SK-N-SH treated with all-trans-retinoic acid at 6 μM for 48 hours (cell line): ENCODE measurements around the gene ATP5F1A.

Experiments
- ATAC-seq: fragments of 200-7000 bp; cut with Tn5 transposase; 3 replicates; pipeline ENCODE4 v1.9.1; 2020; ENCODE audit warnings: mild to moderate bottlenecking, moderate library complexity
- ARNTL ChIP-seq: fragments of 450-650 bp; formaldehyde crosslinking; IDR thresholded peaks from 2 replicates; pipeline ENCODE4 v1.5.0; 2020; ENCODE audit warnings: low read depth, mild to moderate bottlenecking, moderate library complexity, borderline replicate concordance
- BACH2 ChIP-seq: fragments of 250-450 bp; sonication (Bioruptor Pico); IDR thresholded peaks from 2 replicates; pipeline ENCODE4 v1.9.0; 2021; ENCODE audit warnings: mild to moderate bottlenecking, borderline replicate concordance
- CSDC2 ChIP-seq: fragments of 250-450 bp; sonication (Bioruptor Pico); IDR thresholded peaks from 2 replicates; pipeline ENCODE4 v1.5.0; 2020; ENCODE audit warnings: mild to moderate bottlenecking, moderate library complexity
- CSRNP3 ChIP-seq: fragments of 250-450 bp; sonication (Bioruptor Pico); IDR thresholded peaks from 2 replicates; pipeline ENCODE4 v1.5.1; 2021; ENCODE audit warnings: mild to moderate bottlenecking, moderate library complexity
- GLIS3 ChIP-seq: fragments of 250-450 bp; sonication (Bioruptor Pico); IDR thresholded peaks from 2 replicates; pipeline ENCODE4 v1.5.0; 2020; ENCODE audit warnings: mild to moderate bottlenecking, moderate library complexity
- ISL1 ChIP-seq: fragments of 250-450 bp; sonication (Bioruptor Pico); IDR thresholded peaks from 2 replicates; pipeline ENCODE4 v2.1.2; 2022; ENCODE audit warnings: mild to moderate bottlenecking, moderate library complexity
- OSR1 ChIP-seq: fragments of 250-450 bp; sonication (Bioruptor Pico); IDR thresholded peaks from 2 replicates; pipeline ENCODE4 v1.8.0; 2022; ENCODE audit warnings: moderate library complexity, mild to moderate bottlenecking, inconsistent platforms
- POU6F1 ChIP-seq: fragments of 250-450 bp; sonication (Bioruptor Pico); IDR thresholded peaks from 2 replicates; pipeline ENCODE4 v1.8.0; 2021; ENCODE audit warnings: low read depth, mild to moderate bottlenecking, moderate library complexity, borderline replicate concordance
- PPARA ChIP-seq: fragments of 250-450 bp; sonication (Bioruptor Pico); IDR thresholded peaks from 2 replicates; pipeline ENCODE4 v1.5.0; 2020; ENCODE audit warnings: mild to moderate bottlenecking, borderline replicate concordance
- RARB ChIP-seq: fragments of 250-450 bp; sonication (Bioruptor Pico); IDR thresholded peaks from 2 replicates; pipeline ENCODE4 v1.8.0; 2021; ENCODE audit warnings: mild to moderate bottlenecking, moderate library complexity
- SNAI2 ChIP-seq: fragments of 250-450 bp; sonication (Bioruptor Pico); IDR thresholded peaks from 2 replicates; pipeline ENCODE4 v1.5.0; 2020; ENCODE audit warnings: mild to moderate bottlenecking, moderate library complexity
- TCF4 ChIP-seq: fragments of 250-450 bp; sonication (Bioruptor Pico); IDR thresholded peaks from 2 replicates; pipeline ENCODE4 v1.8.0; 2021; ENCODE audit warnings: mild to moderate bottlenecking, moderate library complexity, borderline replicate concordance
- TSHZ2 ChIP-seq: fragments of 250-450 bp; sonication (Bioruptor Pico); IDR thresholded peaks from 2 replicates; pipeline ENCODE4 v1.5.0; 2020; ENCODE audit warnings: mild to moderate bottlenecking, moderate library complexity
- ZC3H10 ChIP-seq: fragments of 250-450 bp; sonication (Bioruptor Pico); IDR thresholded peaks from 2 replicates; pipeline ENCODE4 v1.5.1; 2021; ENCODE audit warnings: mild to moderate bottlenecking, moderate library complexity
- ZFP3 ChIP-seq: fragments of 250-450 bp; sonication (Bioruptor Pico); IDR thresholded peaks from 2 replicates; pipeline ENCODE4 v1.5.0; 2020; ENCODE audit warnings: mild to moderate bottlenecking, moderate library complexity
- ZFP30 ChIP-seq: fragments of 450-650 bp; formaldehyde crosslinking; IDR thresholded peaks from 2 replicates; pipeline ENCODE4 v1.5.0; 2022; ENCODE audit warnings: mild to moderate bottlenecking, moderate library complexity
- ZNF565 ChIP-seq: fragments of 450-650 bp; formaldehyde crosslinking; conservative IDR thresholded peaks from 2 replicates; pipeline ENCODE4 v1.5.0; 2020; ENCODE audit warnings: low read depth, mild to moderate bottlenecking, moderate library complexity
- ZNF8 ChIP-seq: fragments of 450-650 bp; formaldehyde crosslinking; IDR thresholded peaks from 2 replicates; pipeline ENCODE4 v1.5.0; 2020; ENCODE audit warnings: mild to moderate bottlenecking, moderate library complexity
- TF ChIP-seq, protein P1 (sequence below): fragments of 250-450 bp; sonication (Bioruptor Pico); IDR thresholded peaks from 2 replicates; pipeline ENCODE4 v1.5.1; 2020; ENCODE audit warnings: low read depth, mild to moderate bottlenecking, moderate library complexity
- TF ChIP-seq, protein P2 (sequence below): fragments of 250-450 bp; sonication (Bioruptor Pico); IDR thresholded peaks from 2 replicates; pipeline ENCODE4 v1.8.0; 2020; ENCODE audit warnings: mild to moderate bottlenecking, moderate library complexity, borderline replicate concordance

The ATP5F1A gene

GRCh38 chr18:46046688-46047087, 51.4 kb downstream of the ATP5F1A start (continued):
- no peak for TF ChIP-seq ARNTL (CRISPR knock-in tag)
- no peak for TF ChIP-seq RARB (CRISPR knock-in tag)
- no peak for TF ChIP-seq ZFP3 (CRISPR knock-in tag)
- no peak for TF ChIP-seq OSR1 (CRISPR knock-in tag)

- TF ChIP-seq GLIS3 (CRISPR knock-in tag) (no peak), SNAI2 (CRISPR knock-in tag) (no peak), POU6F1 (CRISPR knock-in tag) (no peak), TCF4 (CRISPR knock-in tag) (no peak), ZNF8 (CRISPR knock-in tag) (no peak), OSR1 (CRISPR knock-in tag) (no peak), ARNTL (CRISPR knock-in tag) (no peak), ZFP30 (CRISPR knock-in tag) (no peak), CSDC2 (CRISPR knock-in tag) (no peak), ZC3H10 (CRISPR knock-in tag) (no peak), PPARA (CRISPR knock-in tag) (no peak), ZNF565 (no peak), BACH2 (CRISPR knock-in tag) (no peak), CSRNP3 (CRISPR knock-in tag) (no peak), TSHZ2 (CRISPR knock-in tag) (no peak), ZFP3 (CRISPR knock-in tag) (no peak)
- TF ChIP-seq, protein P1, sequence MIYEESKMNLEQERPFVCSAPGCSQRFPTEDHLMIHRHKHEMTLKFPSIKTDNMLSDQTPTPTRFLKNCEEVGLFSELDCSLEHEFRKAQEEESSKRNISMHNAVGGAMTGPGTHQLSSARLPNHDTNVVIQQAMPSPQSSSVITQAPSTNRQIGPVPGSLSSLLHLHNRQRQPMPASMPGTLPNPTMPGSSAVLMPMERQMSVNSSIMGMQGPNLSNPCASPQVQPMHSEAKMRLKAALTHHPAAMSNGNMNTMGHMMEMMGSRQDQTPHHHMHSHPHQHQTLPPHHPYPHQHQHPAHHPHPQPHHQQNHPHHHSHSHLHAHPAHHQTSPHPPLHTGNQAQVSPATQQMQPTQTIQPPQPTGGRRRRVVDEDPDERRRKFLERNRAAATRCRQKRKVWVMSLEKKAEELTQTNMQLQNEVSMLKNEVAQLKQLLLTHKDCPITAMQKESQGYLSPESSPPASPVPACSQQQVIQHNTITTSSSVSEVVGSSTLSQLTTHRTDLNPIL (CRISPR knock-in tag), result no peak
- TF ChIP-seq, protein P2, sequence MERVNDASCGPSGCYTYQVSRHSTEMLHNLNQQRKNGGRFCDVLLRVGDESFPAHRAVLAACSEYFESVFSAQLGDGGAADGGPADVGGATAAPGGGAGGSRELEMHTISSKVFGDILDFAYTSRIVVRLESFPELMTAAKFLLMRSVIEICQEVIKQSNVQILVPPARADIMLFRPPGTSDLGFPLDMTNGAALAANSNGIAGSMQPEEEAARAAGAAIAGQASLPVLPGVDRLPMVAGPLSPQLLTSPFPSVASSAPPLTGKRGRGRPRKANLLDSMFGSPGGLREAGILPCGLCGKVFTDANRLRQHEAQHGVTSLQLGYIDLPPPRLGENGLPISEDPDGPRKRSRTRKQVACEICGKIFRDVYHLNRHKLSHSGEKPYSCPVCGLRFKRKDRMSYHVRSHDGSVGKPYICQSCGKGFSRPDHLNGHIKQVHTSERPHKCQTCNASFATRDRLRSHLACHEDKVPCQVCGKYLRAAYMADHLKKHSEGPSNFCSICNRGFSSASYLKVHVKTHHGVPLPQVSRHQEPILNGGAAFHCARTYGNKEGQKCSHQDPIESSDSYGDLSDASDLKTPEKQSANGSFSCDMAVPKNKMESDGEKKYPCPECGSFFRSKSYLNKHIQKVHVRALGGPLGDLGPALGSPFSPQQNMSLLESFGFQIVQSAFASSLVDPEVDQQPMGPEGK (CRISPR knock-in tag), result no peak
- ATAC-seq, result no peak
Observed at GRCh38 chr18:46046126-46046525, 52.0 kb downstream of the ATP5F1A start.

DNA sequence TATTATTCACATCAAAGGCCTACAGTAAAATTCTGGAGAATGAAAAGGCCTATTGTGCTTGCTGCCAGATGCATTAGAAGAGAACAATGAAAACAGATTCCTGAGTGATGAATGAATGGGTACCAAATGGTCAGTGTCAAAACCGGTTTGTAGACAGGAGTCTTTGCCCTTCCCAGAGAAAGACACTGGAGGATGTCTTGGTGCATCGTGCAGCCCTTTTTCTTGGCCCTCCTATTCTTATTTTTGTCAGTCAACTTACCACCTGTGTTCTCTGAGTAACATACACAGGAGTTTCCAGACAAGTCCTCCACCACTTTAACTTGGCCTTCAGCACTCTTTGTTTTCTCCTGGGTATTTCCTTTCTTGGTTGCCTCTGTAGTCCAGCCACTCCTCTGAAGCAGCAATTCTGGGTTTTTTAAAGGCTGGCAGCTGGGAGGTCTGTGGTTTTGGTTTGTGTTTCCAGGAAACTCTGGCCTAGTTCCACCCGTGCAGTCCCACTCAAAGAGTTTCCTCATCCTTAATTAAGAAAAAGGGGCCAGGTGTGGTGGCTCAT, 55.4 kb downstream of the ATP5F1A start:
- TF ChIP-seq PPARA (CRISPR knock-in tag) (no peak), CSDC2 (CRISPR knock-in tag) (no peak), TCF4 (CRISPR knock-in tag) (no peak), ZNF565 (no peak), ISL1 (no peak)
- TF ChIP-seq, protein P2 (CRISPR knock-in tag), result no peak
- TF ChIP-seq, all 23 proteins: peak for 0
- peak; percentile 85 for ATAC-seq
